HEK293T (cell line): ENCODE measurements around the gene NRP1.
"Not testable (repeated sequence)": the region's sequence is repeated elsewhere in the genome, so short reads cannot be mapped to it uniquely, and the experiment has no call there.

Source experiments
- ARNT ChIP-seq: fragments of 450-650 bp; IDR thresholded peaks from 2 replicates; pipeline ENCODE4 v1.6.1; 2017; ENCODE audit warnings: mild to moderate bottlenecking
- CTBP1 ChIP-seq: fragments of 450-650 bp; IDR thresholded peaks from 2 replicates; pipeline ENCODE4 v1.6.1; 2016; ENCODE audit warnings: borderline replicate concordance
- ELF4 ChIP-seq: fragments of 450-650 bp; IDR thresholded peaks from 2 replicates; pipeline ENCODE4 v1.6.1; 2017; ENCODE audit warnings: antibody characterized with exemption
- FOXK2 ChIP-seq: fragments of 450-650 bp; IDR thresholded peaks from 2 replicates; pipeline ENCODE4 v1.6.1; 2016; ENCODE audit warnings: mild to moderate bottlenecking
- FOXM1 ChIP-seq: fragments of 450-650 bp; IDR thresholded peaks from 2 replicates; pipeline ENCODE4 v1.6.1; 2017; ENCODE audit warnings: mild to moderate bottlenecking, borderline replicate concordance
- HDGF ChIP-seq: fragments of 450-650 bp; IDR thresholded peaks from 2 replicates; pipeline ENCODE4 v1.6.1; 2017; ENCODE audit warnings: antibody characterized with exemption, borderline replicate concordance
- LEF1 ChIP-seq: fragments of 450-650 bp; IDR thresholded peaks from 2 replicates; pipeline ENCODE4 v1.6.1; 2017; ENCODE audit warnings: mild to moderate bottlenecking, borderline replicate concordance
- NFRKB ChIP-seq: fragments of 450-650 bp; IDR thresholded peaks from 2 replicates; pipeline ENCODE4 v1.6.1; 2016; ENCODE audit warnings: mild to moderate bottlenecking, moderate library complexity
- PKNOX1 ChIP-seq: fragments of 450-650 bp; IDR thresholded peaks from 2 replicates; pipeline ENCODE4 v1.6.1; 2016
- SP1 ChIP-seq: fragments of 450-650 bp; IDR thresholded peaks from 2 replicates; pipeline ENCODE4 v1.6.1; 2017
- SUZ12 ChIP-seq: fragments of 450-650 bp; IDR thresholded peaks from 2 replicates; pipeline ENCODE4 v1.6.1; 2016; ENCODE audit warnings: mild to moderate bottlenecking
- TARDBP ChIP-seq: fragments of 450-650 bp; IDR thresholded peaks from 2 replicates; pipeline ENCODE4 v1.6.1; 2016
- ZNF384 ChIP-seq: fragments of 450-650 bp; IDR thresholded peaks from 2 replicates; pipeline ENCODE4 v1.6.1; 2016

- TF ChIP-seq FOXK2, SUZ12, PKNOX1, LEF1, ELF4, ARNT, ZNF384, NFRKB, FOXM1, TARDBP, CTBP1, HDGF, SP1: not testable (repeated sequence)
Measured at GRCh38 chr10:33300544-33300943, 33.9 kb downstream of the NRP1 start.
